HepG2 (cell line): ENCODE data around the gene WWC1. TPM values are rescaled to one million over a fixed set of nuclear protein-coding genes. Genes with fewer than 3 reads are reported as not detected.

Experiments
- DZIP1 ChIP-seq: sonication (generic); formaldehyde crosslinking; IDR thresholded peaks from 2 replicates; pipeline ENCODE4 v1.5.0; 2020; ENCODE audit warnings: mild to moderate bottlenecking, missing genetic modification reagents
- EZH2 ChIP-seq: conservative IDR thresholded peaks from 2 replicates; pipeline ENCODE4 v1.6.1; 2012; ENCODE audit warnings: mild to moderate bottlenecking, low read depth, low read length, moderate library complexity
- HNF4G ChIP-seq, 2 experiments: sonication (generic) in 1 of 2; formaldehyde crosslinking in 1 of 2; IDR thresholded peaks; 2 replicates each; pipeline versions ENCODE4 v1.4.0 to v1.6.1; 2011 to 2020; ENCODE audit warnings: borderline replicate concordance in 2 of 2, low read depth in 2 of 2, mild to moderate bottlenecking in 2 of 2, low read length in 1 of 2, missing genetic modification reagents in 1 of 2, moderate library complexity in 1 of 2
- MATR3 ChIP-seq: sonication (generic); formaldehyde crosslinking; IDR thresholded peaks from 2 replicates; pipeline ENCODE4 v1.4.0; 2020; ENCODE audit warnings: missing genetic modification reagents
- NFYC ChIP-seq: IDR thresholded peaks from 2 replicates; pipeline ENCODE4 v1.6.1; 2016; ENCODE audit warnings: missing genetic modification reagents, missing compliant biosample characterization
- NKX3-1 ChIP-seq: sonication (generic); formaldehyde crosslinking; IDR thresholded peaks from 2 replicates; pipeline ENCODE4 v1.5.0; 2020; ENCODE audit warnings: missing genetic modification reagents
- PAWR ChIP-seq: sonication (generic); formaldehyde crosslinking; IDR thresholded peaks from 2 replicates; pipeline ENCODE4 v1.4.0; 2020; ENCODE audit warnings: missing genetic modification reagents, mild to moderate bottlenecking, borderline replicate concordance
- POLR2AphosphoS5 ChIP-seq: IDR thresholded peaks from 2 replicates; pipeline ENCODE4 v1.6.1; 2012; ENCODE audit warnings: low read depth, low read length
- SIN3A ChIP-seq: IDR thresholded peaks from 2 replicates; pipeline ENCODE4 v1.6.1; 2011; ENCODE audit warnings: low read depth, mild to moderate bottlenecking, control low read depth, low read length, borderline replicate concordance
- SMYD3 ChIP-seq: sonication (generic); formaldehyde crosslinking; IDR thresholded peaks from 2 replicates; pipeline ENCODE4 v1.8.1; 2023; ENCODE audit warnings: mild to moderate bottlenecking, missing genetic modification reagents
- STAG1 ChIP-seq: sonication (generic); formaldehyde crosslinking; IDR thresholded peaks from 2 replicates; pipeline ENCODE4 v1.4.0; 2020; ENCODE audit warnings: missing genetic modification reagents
- ZBTB26 ChIP-seq: IDR thresholded peaks from 2 replicates; pipeline ENCODE4 v1.6.1; 2016; ENCODE audit warnings: missing compliant biosample characterization, missing genetic modification reagents, borderline replicate concordance
- ZBTB33 ChIP-seq: sonication (generic); formaldehyde crosslinking; IDR thresholded peaks from 2 replicates; pipeline ENCODE4 v1.4.0; 2020; ENCODE audit warnings: missing genetic modification reagents
- ZNF124 ChIP-seq: sonication (generic); formaldehyde crosslinking; IDR thresholded peaks from 2 replicates; pipeline ENCODE4 v1.4.0; 2020; ENCODE audit warnings: missing genetic modification reagents
- ZNF260 ChIP-seq: sonication (generic); formaldehyde crosslinking; IDR thresholded peaks from 2 replicates; pipeline ENCODE4 v1.4.0; 2020; ENCODE audit warnings: missing genetic modification reagents, low read depth, mild to moderate bottlenecking, borderline replicate concordance
- ZNF282 ChIP-seq: fragments of 450-650 bp; IDR thresholded peaks from 2 replicates; pipeline ENCODE4 v1.6.1; 2018; ENCODE audit not compliant: partially characterized antibody
- ZNF740 ChIP-seq: sonication (generic); formaldehyde crosslinking; IDR thresholded peaks from 2 replicates; pipeline ENCODE4 v1.4.0; 2020; ENCODE audit warnings: missing genetic modification reagents
- polyA plus RNA-seq, 8 experiments: library from polyadenylated mRNA; depleted of rRNA in 3 of 8; stranded (reverse) in 7 of 8; unstranded in 1 of 8; fragments of >200 nt; fragmentation: Illumina TruSeq in 4 of 8; extraction: Trizol in 4 of 8; gene quantifications; 2 replicates each; pipeline versions ENCODE4 v1.2.1 to v1.2.3, GENCODE V29; 2011 to 2016; ENCODE audit warnings: low read depth in 4 of 8, missing spikeins in 1 of 8, mixed read lengths in 1 of 8; ENCODE audit not compliant: insufficient read depth in 1 of 8
- total RNA-seq, 5 experiments: library from RNA; depleted of rRNA; stranded (reverse); fragments of >200 nt; fragmentation: Illumina TruSeq; extraction: Trizol; gene quantifications; 2 replicates each; pipeline ENCODE4 v1.2.3, GENCODE V29; 2016; ENCODE audit warnings: low read depth in 1 of 5
- TF ChIP-seq, protein P1 (sequence below): sonication (generic); formaldehyde crosslinking; IDR thresholded peaks from 2 replicates; pipeline ENCODE4 v1.4.0; 2020; ENCODE audit warnings: missing genetic modification reagents, borderline replicate concordance

The WWC1 gene
- total and polyA plus RNA-seq, 2 of the 13 experiments (the other 11 are each of a cell fraction or from before 2014, with no cell fraction given), result 8.3 to 17.9 TPM

DNA sequence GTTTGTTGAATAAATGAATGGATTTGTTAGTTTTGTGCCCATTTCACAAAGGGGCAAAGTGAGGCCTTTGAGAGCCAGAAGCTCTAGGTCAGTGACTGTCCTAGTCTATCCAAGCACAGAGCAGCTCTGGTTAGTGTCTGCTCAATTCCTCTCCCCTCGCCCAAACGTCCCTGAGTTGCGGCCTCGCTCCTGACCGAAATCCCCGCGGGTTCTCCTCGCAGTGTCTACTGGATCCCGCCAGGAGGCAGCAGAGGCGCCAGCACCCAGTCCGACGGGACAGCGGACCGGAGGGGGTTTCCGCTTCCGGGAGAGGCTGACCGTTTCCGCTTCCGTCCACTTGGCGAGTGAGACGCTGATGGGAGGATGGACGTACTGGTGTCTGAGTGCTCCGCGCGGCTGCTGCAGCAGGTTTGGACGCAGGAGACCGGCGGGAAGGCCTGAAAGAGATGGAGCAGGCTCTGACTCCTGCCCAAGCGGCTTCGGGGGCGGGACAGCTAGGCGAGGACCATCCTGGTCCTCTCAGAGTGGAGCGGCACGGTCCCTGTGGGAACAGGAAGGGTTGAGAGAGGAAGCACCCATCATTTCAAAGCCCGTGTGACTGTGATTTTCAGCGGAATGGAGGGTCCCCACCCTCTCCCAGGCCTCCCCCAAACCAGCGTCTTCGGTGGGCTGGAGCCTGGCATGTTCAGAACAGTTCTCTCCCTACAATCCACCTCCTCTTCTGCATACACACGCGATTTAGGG lies 194.9 kb downstream of the WWC1 start, which contains the start of gene RARS1 (continued):
- 0 out of 2 replicates have a peak, but pooled peaks have one; percentile 33 for TF ChIP-seq DZIP1
- TF ChIP-seq ZNF124 (CRISPR knock-in tag), result 0 out of 2 replicates have a peak, but pooled peaks have one; percentile 53
- 0 out of 2 replicates have a peak, but pooled peaks have one; percentile 47 for TF ChIP-seq SMYD3 (CRISPR knock-in tag)
- peak; percentile 99 for TF ChIP-seq POLR2AphosphoS5
- peak; percentile 46; the same call in 1 of the 2 replicates for TF ChIP-seq ZBTB33 (CRISPR knock-in tag)
- TF ChIP-seq SIN3A, result 0 out of 2 replicates have a peak, but pooled peaks have one; percentile 48
- TF ChIP-seq ZNF282, result no peak
- TF ChIP-seq ZBTB26 (CRISPR knock-in tag), result peak; percentile 88; the same call in 1 of the 2 replicates
- TF ChIP-seq NKX3-1 (CRISPR knock-in tag), result no peak
- TF ChIP-seq, protein P1, sequence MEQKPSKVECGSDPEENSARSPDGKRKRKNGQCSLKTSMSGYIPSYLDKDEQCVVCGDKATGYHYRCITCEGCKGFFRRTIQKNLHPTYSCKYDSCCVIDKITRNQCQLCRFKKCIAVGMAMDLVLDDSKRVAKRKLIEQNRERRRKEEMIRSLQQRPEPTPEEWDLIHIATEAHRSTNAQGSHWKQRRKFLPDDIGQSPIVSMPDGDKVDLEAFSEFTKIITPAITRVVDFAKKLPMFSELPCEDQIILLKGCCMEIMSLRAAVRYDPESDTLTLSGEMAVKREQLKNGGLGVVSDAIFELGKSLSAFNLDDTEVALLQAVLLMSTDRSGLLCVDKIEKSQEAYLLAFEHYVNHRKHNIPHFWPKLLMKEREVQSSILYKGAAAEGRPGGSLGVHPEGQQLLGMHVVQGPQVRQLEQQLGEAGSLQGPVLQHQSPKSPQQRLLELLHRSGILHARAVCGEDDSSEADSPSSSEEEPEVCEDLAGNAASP (CRISPR knock-in tag), result peak; percentile 72; the same call in 1 of the 2 replicates
- TF ChIP-seq ZNF260 (CRISPR knock-in tag), result no peak
- no peak for TF ChIP-seq HNF4G (IDR thresholded peaks at IDR 0.05; ENCODE audit: borderline replicate concordance, low read depth, low read length)
- no peak for TF ChIP-seq HNF4G (CRISPR knock-in tag; IDR thresholded peaks at IDR 0.05; ENCODE audit: borderline replicate concordance, low read depth)
- TF ChIP-seq MATR3 (CRISPR knock-in tag), result no peak
- no peak; the same call in 1 of the 2 replicates for TF ChIP-seq PAWR (CRISPR knock-in tag)
- no peak for TF ChIP-seq EZH2
- no peak for TF ChIP-seq NFYC (CRISPR knock-in tag)
- peak; percentile 80 for TF ChIP-seq STAG1 (CRISPR knock-in tag)
- peak; percentile 74; the same call in 1 of the 2 replicates for TF ChIP-seq ZNF740
